RPMI7951 (cell line): ENCODE results near the gene HSP90AA1. TPM values are rescaled to one million over a fixed set of nuclear protein-coding genes. Genes with fewer than 3 reads are reported as not detected.
"Not testable (repeated sequence)": the region's sequence is repeated elsewhere in the genome, so short reads cannot be mapped to it uniquely, and the experiment has no call there.

Experiments used
- DNase-seq: peaks from one replicate; pipeline ENCODE4 v3.0.0-alpha.2; 2012; ENCODE audit warnings: low read depth
- total RNA-seq: library from RNA; depleted of rRNA; stranded (reverse); fragments of >200 nt; shearing (Covaris generic); gene quantifications from 2 replicates; pipeline ENCODE4 v1.2.3, GENCODE V29; 2014; rRNA removed

The HSP90AA1 gene
- 282 and 315 TPM in 2 replicates for total RNA-seq

GRCh38 chr14:102086972-102087761 is at the start of gene HSP90AA1:
Gene HSP90AA1, minus strand, starts transcription at chr14:102087044. Its CDS starts 666 bp downstream, at chr14:102086378.
- DNase-seq = peak; percentile 86

- not testable (repeated sequence) for DNase-seq
Observed at GRCh38 chr14:102135456-102135855, 48.6 kb upstream of the HSP90AA1 start.

GRCh38 chr14:102134719-102135118 is 47.9 kb upstream of the HSP90AA1 start:
- DNase-seq = not testable (repeated sequence)

- not testable (repeated sequence) for DNase-seq
Observed at GRCh38 chr14:102134021-102134420, 47.2 kb upstream of the HSP90AA1 start.

GRCh38 chr14:102131741-102132140 is 44.9 kb upstream of the HSP90AA1 start:
- no peak for DNase-seq

GRCh38 chr14:102126807-102127455 is 40.1 kb upstream of the HSP90AA1 start:
- no peak for DNase-seq

GRCh38 chr14:102125546-102125945 is 38.7 kb upstream of the HSP90AA1 start:
- no peak for DNase-seq

GRCh38 chr14:102124419-102124818 is 37.6 kb upstream of the HSP90AA1 start:
- DNase-seq = no peak

GRCh38 chr14:102121567-102121966 is 34.7 kb upstream of the HSP90AA1 start:
- no peak for DNase-seq

GRCh38 chr14:102120888-102121287 is 34.0 kb upstream of the HSP90AA1 start:
- DNase-seq = no peak

GRCh38 chr14:102117852-102118251 is 31.0 kb upstream of the HSP90AA1 start:
- no peak for DNase-seq

- DNase-seq = no peak
Observed at GRCh38 chr14:102116361-102117180, 29.7 kb upstream of the HSP90AA1 start.

- no peak for DNase-seq
Observed at GRCh38 chr14:102111101-102111500, 24.3 kb upstream of the HSP90AA1 start.

GRCh38 chr14:102109332-102109731 is 22.5 kb upstream of the HSP90AA1 start:
- DNase-seq = not testable (repeated sequence)

- no peak for DNase-seq
Observed at GRCh38 chr14:102105369-102105768, 18.5 kb upstream of the HSP90AA1 start.

- DNase-seq = no peak
Observed at GRCh38 chr14:102103062-102103695, 16.3 kb upstream of the HSP90AA1 start.

- no peak for DNase-seq
Observed at GRCh38 chr14:102097441-102098135, 10.7 kb upstream of the HSP90AA1 start.

- peak; percentile 75 for DNase-seq
Observed at GRCh38 chr14:102096569-102097188, 9.8 kb upstream of the HSP90AA1 start.

- no peak for DNase-seq
Observed at GRCh38 chr14:102095871-102096568, 9.2 kb upstream of the HSP90AA1 start.
